ENCODE results near the gene HPSE2.

DNA sequence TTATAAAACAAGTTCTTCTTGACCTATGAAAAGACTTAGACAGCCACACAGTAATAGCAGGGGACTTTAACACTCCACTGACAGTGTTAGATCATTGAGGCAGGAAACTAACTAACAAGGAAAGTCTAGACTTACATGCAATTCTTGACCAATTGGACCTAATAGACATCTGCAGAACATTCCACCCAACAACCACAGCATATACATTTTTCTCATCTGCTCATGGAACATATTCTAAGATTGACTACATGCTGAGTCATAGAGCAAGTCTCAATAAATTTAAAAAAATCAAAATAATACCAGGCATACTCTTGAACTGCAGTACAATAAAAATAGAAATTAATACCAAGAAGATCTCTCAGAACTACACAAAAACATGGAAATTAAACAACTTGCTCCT lies 569.4 kb downstream of the HPSE2 start:
- TF ChIP-seq, protein P1, sequence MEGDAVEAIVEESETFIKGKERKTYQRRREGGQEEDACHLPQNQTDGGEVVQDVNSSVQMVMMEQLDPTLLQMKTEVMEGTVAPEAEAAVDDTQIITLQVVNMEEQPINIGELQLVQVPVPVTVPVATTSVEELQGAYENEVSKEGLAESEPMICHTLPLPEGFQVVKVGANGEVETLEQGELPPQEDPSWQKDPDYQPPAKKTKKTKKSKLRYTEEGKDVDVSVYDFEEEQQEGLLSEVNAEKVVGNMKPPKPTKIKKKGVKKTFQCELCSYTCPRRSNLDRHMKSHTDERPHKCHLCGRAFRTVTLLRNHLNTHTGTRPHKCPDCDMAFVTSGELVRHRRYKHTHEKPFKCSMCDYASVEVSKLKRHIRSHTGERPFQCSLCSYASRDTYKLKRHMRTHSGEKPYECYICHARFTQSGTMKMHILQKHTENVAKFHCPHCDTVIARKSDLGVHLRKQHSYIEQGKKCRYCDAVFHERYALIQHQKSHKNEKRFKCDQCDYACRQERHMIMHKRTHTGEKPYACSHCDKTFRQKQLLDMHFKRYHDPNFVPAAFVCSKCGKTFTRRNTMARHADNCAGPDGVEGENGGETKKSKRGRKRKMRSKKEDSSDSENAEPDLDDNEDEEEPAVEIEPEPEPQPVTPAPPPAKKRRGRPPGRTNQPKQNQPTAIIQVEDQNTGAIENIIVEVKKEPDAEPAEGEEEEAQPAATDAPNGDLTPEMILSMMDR (IDR thresholded peaks at IDR 0.05), result no peak
- TF ChIP-seq POLR2A (IDR thresholded peaks at IDR 0.05), result no peak

Data from vagina (tissue), 2 donors.